ENCODE results near the gene AP1G1.

The AP1G1 gene

GRCh38 chr16:71746442-71747046 lies 62.1 kb downstream of the AP1G1 start:
- H3K9ac ChIP-seq (ENCODE audit: low read depth, low read length) = no peak overlapping the region
- no peaks in the 10 kb centered on the region for H3K27me3 ChIP-seq (ENCODE audit: control insufficient read depth, insufficient read depth, low read length)
- no peaks in the 10 kb centered on the region for H3K9me3 ChIP-seq (ENCODE audit: control insufficient read depth, insufficient read depth, low read length)
- H3K4me3 ChIP-seq (ENCODE audit: low read depth, low read length) = no peak overlapping the region
- peaks cover 22% of the 10 kb centered on the region for H3K36me3 ChIP-seq (ENCODE audit: control insufficient read depth, insufficient read depth, low read length)
- H3K4me1 ChIP-seq (ENCODE audit: control insufficient read depth, insufficient read depth, low read length) = no peaks in the 10 kb centered on the region

DNA sequence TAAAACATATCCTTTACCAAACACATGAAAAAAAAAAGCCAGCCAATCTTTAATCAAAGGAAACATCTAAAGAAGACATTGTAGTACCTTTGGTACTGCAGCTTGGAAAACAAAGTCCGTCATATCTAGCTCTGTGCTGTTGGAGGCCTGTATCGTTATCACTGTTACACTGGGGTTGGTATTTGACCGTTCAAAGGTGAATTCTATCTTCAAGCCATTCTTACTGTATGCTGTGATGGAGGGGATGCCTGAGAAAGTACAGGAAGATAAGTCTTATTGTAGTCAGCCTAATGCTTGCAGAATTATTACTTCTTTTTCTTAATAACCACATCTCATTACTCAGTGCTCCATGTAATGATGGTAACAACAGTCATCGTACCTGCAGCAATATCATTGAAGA lies 69.8 kb downstream of the AP1G1 start:
- Histone ChIP-seq H3K4me1 (ENCODE audit: control insufficient read depth, insufficient read depth, low read length) (no peaks in the 10 kb centered on the region), H3K4me3 (ENCODE audit: low read depth, low read length) (no peak overlapping the region), H3K9me3 (ENCODE audit: control insufficient read depth, insufficient read depth, low read length) (no peaks in the 10 kb centered on the region), H3K27me3 (ENCODE audit: control insufficient read depth, insufficient read depth, low read length) (no peaks in the 10 kb centered on the region), H3K9ac (ENCODE audit: low read depth, low read length) (no peak overlapping the region), H3K36me3 (ENCODE audit: control insufficient read depth, insufficient read depth, low read length) (peaks cover 25% of the 10 kb centered on the region)

DNA sequence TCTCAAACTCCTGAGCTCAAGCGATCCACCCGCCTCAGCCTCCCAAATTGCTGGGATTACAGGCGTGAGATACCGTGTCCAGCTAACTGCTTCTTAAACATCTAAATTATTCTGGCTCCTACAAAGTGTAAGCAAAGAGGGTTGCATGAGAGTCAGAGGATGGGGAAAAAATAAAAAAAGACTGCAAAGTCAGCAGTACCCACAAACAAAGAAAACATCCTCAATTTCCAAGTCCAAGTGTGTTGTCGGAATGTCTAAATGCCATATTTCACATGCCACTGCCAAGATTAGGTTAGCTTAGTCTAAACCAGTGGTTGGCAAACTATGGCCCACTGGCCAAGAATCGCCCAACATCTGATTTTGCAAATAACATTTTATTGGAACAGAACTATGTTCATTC lies 71.1 kb downstream of the AP1G1 start:
- peaks cover 36% of the 10 kb centered on the region for H3K36me3 ChIP-seq (ENCODE audit: control insufficient read depth, insufficient read depth, low read length)

GRCh38 chr16:71734511-71734910 lies 74.1 kb downstream of the AP1G1 start:
- Histone ChIP-seq H3K4me3 (ENCODE audit: low read depth, low read length) (no peak overlapping the region), H3K4me1 (ENCODE audit: control insufficient read depth, insufficient read depth, low read length) (no peaks in the 10 kb centered on the region), H3K36me3 (ENCODE audit: control insufficient read depth, insufficient read depth, low read length) (peaks cover 40% of the 10 kb centered on the region), H3K27me3 (ENCODE audit: control insufficient read depth, insufficient read depth, low read length) (no peaks in the 10 kb centered on the region), H3K9ac (ENCODE audit: low read depth, low read length) (no peak overlapping the region), H3K9me3 (ENCODE audit: control insufficient read depth, insufficient read depth, low read length) (no peaks in the 10 kb centered on the region)

More for the DNA sequence above, 71.1 kb downstream of the AP1G1 start:
- Histone ChIP-seq H3K9me3 (ENCODE audit: control insufficient read depth, insufficient read depth, low read length) (no peaks in the 10 kb centered on the region), H3K9ac (ENCODE audit: low read depth, low read length) (no peak overlapping the region), H3K27me3 (ENCODE audit: control insufficient read depth, insufficient read depth, low read length) (no peaks in the 10 kb centered on the region), H3K4me3 (ENCODE audit: low read depth, low read length) (no peak overlapping the region), H3K4me1 (ENCODE audit: control insufficient read depth, insufficient read depth, low read length) (no peaks in the 10 kb centered on the region)

GRCh38 chr16:71732587-71732986 lies 76.0 kb downstream of the AP1G1 start:
- no peaks in the 10 kb centered on the region for H3K4me1 ChIP-seq (ENCODE audit: control insufficient read depth, insufficient read depth, low read length)
- peaks cover 26% of the 10 kb centered on the region for H3K36me3 ChIP-seq (ENCODE audit: control insufficient read depth, insufficient read depth, low read length)
- no peaks in the 10 kb centered on the region for H3K9me3 ChIP-seq (ENCODE audit: control insufficient read depth, insufficient read depth, low read length)
- H3K4me3 ChIP-seq (ENCODE audit: low read depth, low read length) = no peak overlapping the region
- no peak overlapping the region for H3K9ac ChIP-seq (ENCODE audit: low read depth, low read length)
- no peaks in the 10 kb centered on the region for H3K27me3 ChIP-seq (ENCODE audit: control insufficient read depth, insufficient read depth, low read length)

- no peaks in the 10 kb centered on the region for H3K9me3 ChIP-seq (ENCODE audit: control insufficient read depth, insufficient read depth, low read length)
- peaks cover 7% of the 10 kb centered on the region for H3K36me3 ChIP-seq (ENCODE audit: control insufficient read depth, insufficient read depth, low read length)
- no peak overlapping the region for H3K4me3 ChIP-seq (ENCODE audit: low read depth, low read length)
- no peaks in the 10 kb centered on the region for H3K4me1 ChIP-seq (ENCODE audit: control insufficient read depth, insufficient read depth, low read length)
- no peak overlapping the region for H3K9ac ChIP-seq (ENCODE audit: low read depth, low read length)
- H3K27me3 ChIP-seq (ENCODE audit: control insufficient read depth, insufficient read depth, low read length) = peaks cover 15% of the 10 kb centered on the region
Measured at GRCh38 chr16:71727551-71728324, 80.9 kb downstream of the AP1G1 start.

- Histone ChIP-seq H3K36me3 (ENCODE audit: control insufficient read depth, insufficient read depth, low read length) (no peaks in the 10 kb centered on the region), H3K4me3 (ENCODE audit: low read depth, low read length) (no peak overlapping the region), H3K27me3 (ENCODE audit: control insufficient read depth, insufficient read depth, low read length) (peaks cover 15% of the 10 kb centered on the region), H3K9me3 (ENCODE audit: control insufficient read depth, insufficient read depth, low read length) (no peaks in the 10 kb centered on the region), H3K9ac (ENCODE audit: low read depth, low read length) (no peak overlapping the region), H3K4me1 (ENCODE audit: control insufficient read depth, insufficient read depth, low read length) (peaks cover 3% of the 10 kb centered on the region)
Measured at GRCh38 chr16:71726476-71727315, 81.9 kb downstream of the AP1G1 start.

DNA sequence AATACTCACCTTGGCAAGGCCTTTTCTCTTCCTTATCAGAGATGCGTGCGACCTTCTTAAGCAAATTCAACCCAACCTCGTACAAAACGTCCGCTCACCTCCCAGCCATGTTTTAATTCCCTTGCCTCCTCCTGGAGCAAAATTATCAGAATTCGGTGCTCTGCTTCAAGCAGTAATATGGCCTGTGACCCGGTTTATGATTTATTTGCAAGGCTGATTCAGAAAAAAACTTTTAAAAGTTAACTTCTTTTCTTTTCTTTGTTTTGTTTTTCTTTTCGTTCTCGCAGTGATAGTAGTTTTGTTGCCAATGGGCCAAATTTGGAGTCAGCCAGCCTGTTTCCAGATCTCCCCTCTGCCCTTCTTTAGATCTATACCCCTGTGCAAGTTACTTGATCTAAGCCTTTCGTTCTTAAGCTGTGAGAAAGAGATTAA lies 84.3 kb downstream of the AP1G1 start, which contains the start of gene PHLPP2:
Gene PHLPP2, minus strand, starts transcription at position 382 of the 432 bp plus-strand sequence. CDS start 9,906 bp downstream, outside the sequence.
- Histone ChIP-seq H3K9me3 (ENCODE audit: control insufficient read depth, insufficient read depth, low read length) (no peaks in the 10 kb centered on the region), H3K36me3 (ENCODE audit: control insufficient read depth, insufficient read depth, low read length) (no peaks in the 10 kb centered on the region), H3K4me1 (ENCODE audit: control insufficient read depth, insufficient read depth, low read length) (peaks cover 6% of the 10 kb centered on the region), H3K9ac (ENCODE audit: low read depth, low read length) (no peak within 1 kb of the TSS), H3K4me3 (ENCODE audit: low read depth, low read length) (peak within 1 kb of the TSS; percentile 73), H3K27me3 (ENCODE audit: control insufficient read depth, insufficient read depth, low read length) (peaks cover 15% of the 10 kb centered on the region)

GRCh38 chr16:71723537-71724319 lies 84.9 kb downstream of the AP1G1 start:
- Histone ChIP-seq H3K27me3 (ENCODE audit: control insufficient read depth, insufficient read depth, low read length) (peaks cover 15% of the 10 kb centered on the region), H3K4me3 (ENCODE audit: low read depth, low read length) (peak overlapping the region; percentile 73), H3K9ac (ENCODE audit: low read depth, low read length) (no peak overlapping the region), H3K36me3 (ENCODE audit: control insufficient read depth, insufficient read depth, low read length) (no peaks in the 10 kb centered on the region), H3K9me3 (ENCODE audit: control insufficient read depth, insufficient read depth, low read length) (no peaks in the 10 kb centered on the region), H3K4me1 (ENCODE audit: control insufficient read depth, insufficient read depth, low read length) (peaks cover 6% of the 10 kb centered on the region)

DNA sequence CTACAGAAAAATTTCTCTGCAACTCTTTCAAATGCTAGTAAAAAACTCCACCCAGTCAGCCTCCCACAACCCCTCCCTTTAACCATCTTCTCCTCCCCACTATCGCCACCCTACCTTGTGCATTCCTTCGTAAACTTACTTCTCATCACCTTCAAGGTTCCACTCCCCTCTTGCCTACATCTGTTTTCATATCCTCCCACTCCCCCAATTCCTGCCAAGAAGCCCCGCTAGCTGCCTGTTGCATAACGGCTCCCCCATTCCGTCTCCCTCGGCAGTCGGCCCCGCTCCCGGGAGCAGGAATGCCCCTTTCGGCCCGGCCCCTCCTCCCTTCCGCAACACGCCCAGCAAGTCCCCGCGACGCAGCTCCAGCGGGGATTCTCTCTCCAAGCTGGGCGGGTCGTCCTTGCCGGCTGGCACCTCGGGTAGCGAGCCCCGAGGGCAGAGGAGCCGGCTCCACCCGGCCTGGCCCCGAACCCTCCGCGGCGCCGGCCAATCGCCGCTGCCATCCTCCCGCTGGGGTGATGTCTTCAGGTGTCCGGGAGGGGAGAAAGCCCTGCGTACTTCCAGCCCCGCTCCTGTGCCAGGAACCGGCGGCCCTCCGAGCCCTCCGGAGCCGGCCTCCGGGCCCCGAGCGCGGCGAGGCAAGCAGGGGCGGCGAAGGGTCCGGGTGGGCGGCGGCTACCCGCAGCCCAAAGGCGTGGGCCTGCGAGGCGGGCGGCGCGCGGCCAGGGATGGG lies 85.7 kb downstream of the AP1G1 start:
- H3K36me3 ChIP-seq (ENCODE audit: control insufficient read depth, insufficient read depth, low read length) = no peaks in the 10 kb centered on the region
- H3K4me1 ChIP-seq (ENCODE audit: control insufficient read depth, insufficient read depth, low read length) = peaks cover 6% of the 10 kb centered on the region
- peak overlapping the region; percentile 73 for H3K4me3 ChIP-seq (ENCODE audit: low read depth, low read length)
- no peaks in the 10 kb centered on the region for H3K9me3 ChIP-seq (ENCODE audit: control insufficient read depth, insufficient read depth, low read length)
- H3K9ac ChIP-seq (ENCODE audit: low read depth, low read length) = peak overlapping the region; percentile 47
- H3K27me3 ChIP-seq (ENCODE audit: control insufficient read depth, insufficient read depth, low read length) = peaks cover 15% of the 10 kb centered on the region

Measured in iPS-15b (cell line).